SK-N-SH treated with all-trans-retinoic acid at 6 μM for 48 hours (cell line): ENCODE results near the gene CPS1.

Experiments used
- ATAC-seq: fragments of 200-7000 bp; cut with Tn5 transposase; 3 replicates; pipeline ENCODE4 v1.9.1; 2020; ENCODE audit warnings: mild to moderate bottlenecking, moderate library complexity
- ARNTL ChIP-seq: fragments of 450-650 bp; formaldehyde crosslinking; IDR thresholded peaks from 2 replicates; pipeline ENCODE4 v1.5.0; 2020; ENCODE audit warnings: low read depth, mild to moderate bottlenecking, moderate library complexity, borderline replicate concordance
- BACH2 ChIP-seq: fragments of 250-450 bp; sonication (Bioruptor Pico); IDR thresholded peaks from 2 replicates; pipeline ENCODE4 v1.9.0; 2021; ENCODE audit warnings: mild to moderate bottlenecking, borderline replicate concordance
- CSDC2 ChIP-seq: fragments of 250-450 bp; sonication (Bioruptor Pico); IDR thresholded peaks from 2 replicates; pipeline ENCODE4 v1.5.0; 2020; ENCODE audit warnings: mild to moderate bottlenecking, moderate library complexity
- CSRNP3 ChIP-seq: fragments of 250-450 bp; sonication (Bioruptor Pico); IDR thresholded peaks from 2 replicates; pipeline ENCODE4 v1.5.1; 2021; ENCODE audit warnings: mild to moderate bottlenecking, moderate library complexity
- ESRRG ChIP-seq: fragments of 250-450 bp; sonication (Bioruptor Pico); IDR thresholded peaks from 2 replicates; pipeline ENCODE4 v1.6.1; 2021; ENCODE audit warnings: mild to moderate bottlenecking
- GLIS3 ChIP-seq: fragments of 250-450 bp; sonication (Bioruptor Pico); IDR thresholded peaks from 2 replicates; pipeline ENCODE4 v1.5.0; 2020; ENCODE audit warnings: mild to moderate bottlenecking, moderate library complexity
- OSR1 ChIP-seq: fragments of 250-450 bp; sonication (Bioruptor Pico); IDR thresholded peaks from 2 replicates; pipeline ENCODE4 v1.8.0; 2022; ENCODE audit warnings: moderate library complexity, mild to moderate bottlenecking, inconsistent platforms
- POU6F1 ChIP-seq: fragments of 250-450 bp; sonication (Bioruptor Pico); IDR thresholded peaks from 2 replicates; pipeline ENCODE4 v1.8.0; 2021; ENCODE audit warnings: low read depth, mild to moderate bottlenecking, moderate library complexity, borderline replicate concordance
- RARB ChIP-seq: fragments of 250-450 bp; sonication (Bioruptor Pico); IDR thresholded peaks from 2 replicates; pipeline ENCODE4 v1.8.0; 2021; ENCODE audit warnings: mild to moderate bottlenecking, moderate library complexity
- SNAI2 ChIP-seq: fragments of 250-450 bp; sonication (Bioruptor Pico); IDR thresholded peaks from 2 replicates; pipeline ENCODE4 v1.5.0; 2020; ENCODE audit warnings: mild to moderate bottlenecking, moderate library complexity
- TCF4 ChIP-seq: fragments of 250-450 bp; sonication (Bioruptor Pico); IDR thresholded peaks from 2 replicates; pipeline ENCODE4 v1.8.0; 2021; ENCODE audit warnings: mild to moderate bottlenecking, moderate library complexity, borderline replicate concordance
- TSHZ2 ChIP-seq: fragments of 250-450 bp; sonication (Bioruptor Pico); IDR thresholded peaks from 2 replicates; pipeline ENCODE4 v1.5.0; 2020; ENCODE audit warnings: mild to moderate bottlenecking, moderate library complexity
- ZC3H10 ChIP-seq: fragments of 250-450 bp; sonication (Bioruptor Pico); IDR thresholded peaks from 2 replicates; pipeline ENCODE4 v1.5.1; 2021; ENCODE audit warnings: mild to moderate bottlenecking, moderate library complexity
- ZFP3 ChIP-seq: fragments of 250-450 bp; sonication (Bioruptor Pico); IDR thresholded peaks from 2 replicates; pipeline ENCODE4 v1.5.0; 2020; ENCODE audit warnings: mild to moderate bottlenecking, moderate library complexity
- ZFP30 ChIP-seq: fragments of 450-650 bp; formaldehyde crosslinking; IDR thresholded peaks from 2 replicates; pipeline ENCODE4 v1.5.0; 2022; ENCODE audit warnings: mild to moderate bottlenecking, moderate library complexity
- ZNF565 ChIP-seq: fragments of 450-650 bp; formaldehyde crosslinking; conservative IDR thresholded peaks from 2 replicates; pipeline ENCODE4 v1.5.0; 2020; ENCODE audit warnings: low read depth, mild to moderate bottlenecking, moderate library complexity
- ZNF70 ChIP-seq: fragments of 450-650 bp; formaldehyde crosslinking; IDR thresholded peaks from 2 replicates; pipeline ENCODE4 v1.5.0; 2020; ENCODE audit warnings: mild to moderate bottlenecking, moderate library complexity
- ZNF8 ChIP-seq: fragments of 450-650 bp; formaldehyde crosslinking; IDR thresholded peaks from 2 replicates; pipeline ENCODE4 v1.5.0; 2020; ENCODE audit warnings: mild to moderate bottlenecking, moderate library complexity

CPS1 gene

GRCh38 chr2:210611466-210611865 lies 55.1 kb downstream of the CPS1 start:
- ATAC-seq = no peak

GRCh38 chr2:210616074-210616473 lies 59.7 kb downstream of the CPS1 start:
- no peak for ATAC-seq
- TF ChIP-seq ZNF565 (CRISPR knock-in tag) (no peak), CSRNP3 (no peak), ZNF8 (CRISPR knock-in tag) (no peak), ZC3H10 (CRISPR knock-in tag) (no peak), ZFP30 (no peak), ZFP3 (CRISPR knock-in tag) (no peak), ESRRG (CRISPR knock-in tag) (no peak), TCF4 (no peak), POU6F1 (CRISPR knock-in tag) (no peak), TSHZ2 (CRISPR knock-in tag) (no peak), SNAI2 (CRISPR knock-in tag) (no peak), CSDC2 (CRISPR knock-in tag) (no peak), ARNTL (CRISPR knock-in tag) (no peak)

More at GRCh38 chr2:210611466-210611865, 55.1 kb downstream of the CPS1 start:
- TF ChIP-seq CSRNP3 = no peak
- no peak for TF ChIP-seq ESRRG (CRISPR knock-in tag)
- no peak for TF ChIP-seq BACH2 (CRISPR knock-in tag)
- TF ChIP-seq ZNF70 (CRISPR knock-in tag) = no peak
- TF ChIP-seq CSDC2 (CRISPR knock-in tag) = no peak
- no peak for TF ChIP-seq ZFP3 (CRISPR knock-in tag)
- no peak for TF ChIP-seq TSHZ2 (CRISPR knock-in tag)
- TF ChIP-seq SNAI2 (CRISPR knock-in tag) = no peak
- TF ChIP-seq RARB (CRISPR knock-in tag) = no peak
- no peak for TF ChIP-seq TCF4
- no peak for TF ChIP-seq GLIS3 (CRISPR knock-in tag)
- no peak for TF ChIP-seq ZC3H10 (CRISPR knock-in tag)
- TF ChIP-seq ARNTL (CRISPR knock-in tag) = no peak
- no peak for TF ChIP-seq POU6F1 (CRISPR knock-in tag)
- no peak for TF ChIP-seq ZNF8 (CRISPR knock-in tag)
- TF ChIP-seq ZFP30 = no peak
- TF ChIP-seq OSR1 (CRISPR knock-in tag) = no peak
